Omental fat pad (tissue), 4 donors: Measurements from ENCODE around the gene MT1B. TPM values are rescaled to one million over a fixed set of nuclear protein-coding genes. Genes with fewer than 3 reads are reported as not detected.
A peak's percentile ranks its signal among the peaks of the same experiment; 100 is the strongest.

ENCODE experiments used
- ATAC-seq: fragments of 150-250 bp; one replicate; pipeline ENCODE4 v1.9.1; 2016; ENCODE audit warnings: mild to moderate bottlenecking, moderate library complexity; ENCODE audit not compliant: low FRiP score
- DNase-seq: peaks from one replicate; pipeline ENCODE4 v3.0.0-alpha.2; 2019; ENCODE audit warnings: low spot score
- total RNA-seq, 4 donors: library from RNA; depleted of rRNA; stranded (reverse); fragments of >200 nt; gene quantifications; one replicate each; pipeline ENCODE4 v1.1.0, GENCODE V29; 2016
- TF ChIP-seq, protein P1 (sequence below), 3 donors: fragments of 450-650 bp; IDR thresholded peaks; one replicate each; pipeline ENCODE4 v1.5.1; 2016 to 2017; ENCODE audit warnings: antibody characterized with exemption in 3 of 3, mild to moderate bottlenecking in 3 of 3, moderate library complexity in 2 of 3

The MT1B gene
- total RNA-seq, 4 donors from 2014 or later = not detected

GRCh38 chr16:56607675-56608042, 44.0 kb upstream of the MT1B start:
- TF ChIP-seq, protein P1, sequence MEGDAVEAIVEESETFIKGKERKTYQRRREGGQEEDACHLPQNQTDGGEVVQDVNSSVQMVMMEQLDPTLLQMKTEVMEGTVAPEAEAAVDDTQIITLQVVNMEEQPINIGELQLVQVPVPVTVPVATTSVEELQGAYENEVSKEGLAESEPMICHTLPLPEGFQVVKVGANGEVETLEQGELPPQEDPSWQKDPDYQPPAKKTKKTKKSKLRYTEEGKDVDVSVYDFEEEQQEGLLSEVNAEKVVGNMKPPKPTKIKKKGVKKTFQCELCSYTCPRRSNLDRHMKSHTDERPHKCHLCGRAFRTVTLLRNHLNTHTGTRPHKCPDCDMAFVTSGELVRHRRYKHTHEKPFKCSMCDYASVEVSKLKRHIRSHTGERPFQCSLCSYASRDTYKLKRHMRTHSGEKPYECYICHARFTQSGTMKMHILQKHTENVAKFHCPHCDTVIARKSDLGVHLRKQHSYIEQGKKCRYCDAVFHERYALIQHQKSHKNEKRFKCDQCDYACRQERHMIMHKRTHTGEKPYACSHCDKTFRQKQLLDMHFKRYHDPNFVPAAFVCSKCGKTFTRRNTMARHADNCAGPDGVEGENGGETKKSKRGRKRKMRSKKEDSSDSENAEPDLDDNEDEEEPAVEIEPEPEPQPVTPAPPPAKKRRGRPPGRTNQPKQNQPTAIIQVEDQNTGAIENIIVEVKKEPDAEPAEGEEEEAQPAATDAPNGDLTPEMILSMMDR (IDR thresholded peaks at IDR 0.05) = no peak
- DNase-seq (no peak), ATAC-seq (no peak)

DNA sequence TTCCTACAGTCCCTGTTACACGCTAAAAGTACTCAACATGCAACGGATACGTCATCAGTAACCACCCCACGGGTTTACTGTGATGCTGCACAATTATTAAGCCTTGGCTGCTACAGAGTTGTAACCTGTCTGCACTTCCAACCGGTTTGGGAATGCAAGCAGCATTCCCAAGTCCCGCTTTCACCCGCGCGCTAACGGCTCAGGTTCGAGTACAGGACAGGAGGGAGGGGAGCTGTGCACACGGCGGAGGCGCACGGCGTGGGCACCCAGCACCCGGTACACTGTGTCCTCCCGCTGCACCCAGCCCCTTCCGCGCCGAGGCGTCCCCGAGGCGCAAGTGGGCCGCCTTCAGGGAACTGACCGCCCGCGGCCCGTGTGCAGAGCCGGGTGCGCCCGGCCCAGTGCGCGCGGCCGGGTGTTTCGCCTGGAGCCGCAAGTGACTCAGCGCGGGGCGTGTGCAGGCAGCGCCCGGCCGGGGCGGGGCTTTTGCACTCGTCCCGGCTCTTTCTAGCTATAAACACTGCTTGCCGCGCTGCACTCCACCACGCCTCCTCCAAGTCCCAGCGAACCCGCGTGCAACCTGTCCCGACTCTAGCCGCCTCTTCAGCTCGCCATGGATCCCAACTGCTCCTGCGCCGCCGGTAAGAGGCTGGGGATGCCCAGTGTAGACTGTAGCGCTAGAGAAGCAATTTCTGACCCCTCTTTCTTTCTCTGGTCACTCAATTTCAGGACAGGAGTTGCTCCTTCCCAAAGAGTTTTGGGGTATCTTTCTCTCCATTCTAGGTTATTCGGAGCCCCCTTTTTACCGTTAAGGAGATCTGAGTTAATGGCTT, 43.4 kb upstream of the MT1B start, which contains the start of gene MT2A:
Gene MT2A, plus strand, starts transcription at position 542 of the 833 bp plus-strand sequence. Its CDS starts 72 bp downstream, at position 614.
- ATAC-seq = peak; percentile 51
- TF ChIP-seq, protein P1 (IDR thresholded peaks at IDR 0.05) = no peak
- peak; percentile 91 for DNase-seq

DNA sequence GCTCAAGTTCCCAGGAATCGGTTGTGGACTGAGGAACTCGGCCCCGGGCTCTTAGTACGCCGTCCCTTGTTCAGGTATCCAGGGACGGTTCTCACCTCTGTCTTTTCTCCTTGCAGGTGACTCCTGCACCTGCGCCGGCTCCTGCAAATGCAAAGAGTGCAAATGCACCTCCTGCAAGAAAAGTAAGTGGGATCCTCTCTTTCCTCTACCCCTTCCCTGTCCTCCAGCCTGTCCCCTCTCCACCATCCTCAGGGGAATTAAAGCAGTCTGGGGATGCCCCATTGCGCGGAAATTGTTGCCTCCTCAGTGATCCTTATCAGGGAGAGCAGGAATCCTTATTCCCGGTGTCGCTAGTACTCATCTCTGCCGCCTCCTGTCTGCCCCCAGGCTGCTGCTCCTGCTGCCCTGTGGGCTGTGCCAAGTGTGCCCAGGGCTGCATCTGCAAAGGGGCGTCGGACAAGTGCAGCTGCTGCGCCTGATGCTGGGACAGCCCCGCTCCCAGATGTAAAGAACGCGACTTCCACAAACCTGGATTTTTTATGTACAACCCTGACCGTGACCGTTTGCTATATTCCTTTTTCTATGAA, 42.7 kb upstream of the MT1B start:
- TF ChIP-seq, protein P1 (IDR thresholded peaks at IDR 0.05) = no peak
- ATAC-seq (no peak), DNase-seq (no peak)

GRCh38 chr16:56609463-56609921, 42.2 kb upstream of the MT1B start:
- DNase-seq (no peak), ATAC-seq (no peak)
- TF ChIP-seq, protein P1 (IDR thresholded peaks at IDR 0.05) = no peak

GRCh38 chr16:56610017-56610608, 41.6 kb upstream of the MT1B start:
- peak; percentile 10 for ATAC-seq
- peak; percentile 66 for DNase-seq
- TF ChIP-seq, protein P1 (IDR thresholded peaks at IDR 0.05) = no peak

DNA sequence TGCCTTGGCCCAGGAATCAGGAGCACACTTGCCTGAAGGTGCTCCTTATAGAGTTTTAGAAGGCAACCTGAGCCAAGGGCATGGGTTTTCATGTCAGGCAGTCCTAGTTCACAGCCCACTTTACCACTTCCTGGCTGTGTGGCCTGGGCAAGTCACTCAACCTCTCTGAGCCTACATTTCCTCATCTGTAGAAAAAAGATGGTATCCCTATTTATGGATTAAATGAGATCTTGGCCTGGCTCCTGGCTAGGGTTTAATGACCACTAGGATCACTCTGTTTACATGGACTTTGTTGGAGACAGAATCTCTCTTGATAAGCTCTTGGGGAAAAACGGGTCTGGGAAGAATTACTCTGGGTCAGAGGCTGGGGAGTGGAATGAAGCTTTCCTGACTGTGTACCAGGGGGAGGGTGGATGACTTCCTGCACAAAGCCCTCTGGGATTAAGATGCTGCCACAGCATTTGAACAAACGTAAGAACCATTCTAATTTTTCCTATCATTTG, 41.0 kb upstream of the MT1B start:
- DNase-seq (no peak), ATAC-seq (no peak)
- TF ChIP-seq, protein P1 (IDR thresholded peaks at IDR 0.05) = no peak
